ENCODE results near the gene GSX2.
"Not testable (repeated sequence)": the region's sequence is repeated elsewhere in the genome, so short reads cannot be mapped to it uniquely, and the experiment has no call there.

Gene GSX2

DNA sequence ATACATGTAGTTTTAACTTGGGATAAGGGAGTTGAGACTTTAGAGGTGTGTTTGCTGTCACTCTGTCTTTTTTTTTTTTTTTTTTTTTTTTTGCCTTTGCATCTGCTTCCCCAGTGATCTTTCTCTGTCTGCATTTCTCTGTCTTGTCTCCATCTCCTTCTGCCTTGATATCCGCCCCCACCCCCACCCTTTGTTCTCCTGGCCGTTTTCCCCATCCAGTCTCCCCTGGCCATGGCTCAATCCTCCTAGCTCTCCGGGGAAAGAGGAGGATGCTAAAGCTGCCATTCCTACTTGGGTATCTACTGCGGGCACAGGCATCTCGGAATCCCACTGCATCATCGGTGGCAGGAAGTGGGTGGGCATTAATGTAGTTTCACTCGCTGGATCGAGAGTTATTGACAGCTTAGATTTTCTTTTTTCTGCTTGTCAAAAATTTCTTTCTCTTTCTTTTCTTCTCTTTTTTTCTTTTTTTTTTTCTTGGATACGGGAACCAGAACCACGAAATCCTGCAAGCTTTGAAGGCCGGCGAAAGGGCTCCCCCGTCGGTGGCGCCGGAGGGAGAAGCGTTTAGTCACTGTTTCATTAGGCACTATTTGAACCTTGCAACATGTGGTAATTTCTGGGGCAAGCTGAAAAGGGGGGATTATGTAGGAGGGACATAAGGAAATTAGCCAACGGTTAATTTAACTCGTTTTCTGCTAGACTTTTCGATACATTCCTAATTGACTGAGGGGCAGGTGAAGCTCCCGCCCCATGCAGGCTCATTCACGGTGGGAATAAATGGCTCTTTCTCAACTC is 8.2 kb downstream of the GSX2 start:
- DNase-seq = no peak

DNA sequence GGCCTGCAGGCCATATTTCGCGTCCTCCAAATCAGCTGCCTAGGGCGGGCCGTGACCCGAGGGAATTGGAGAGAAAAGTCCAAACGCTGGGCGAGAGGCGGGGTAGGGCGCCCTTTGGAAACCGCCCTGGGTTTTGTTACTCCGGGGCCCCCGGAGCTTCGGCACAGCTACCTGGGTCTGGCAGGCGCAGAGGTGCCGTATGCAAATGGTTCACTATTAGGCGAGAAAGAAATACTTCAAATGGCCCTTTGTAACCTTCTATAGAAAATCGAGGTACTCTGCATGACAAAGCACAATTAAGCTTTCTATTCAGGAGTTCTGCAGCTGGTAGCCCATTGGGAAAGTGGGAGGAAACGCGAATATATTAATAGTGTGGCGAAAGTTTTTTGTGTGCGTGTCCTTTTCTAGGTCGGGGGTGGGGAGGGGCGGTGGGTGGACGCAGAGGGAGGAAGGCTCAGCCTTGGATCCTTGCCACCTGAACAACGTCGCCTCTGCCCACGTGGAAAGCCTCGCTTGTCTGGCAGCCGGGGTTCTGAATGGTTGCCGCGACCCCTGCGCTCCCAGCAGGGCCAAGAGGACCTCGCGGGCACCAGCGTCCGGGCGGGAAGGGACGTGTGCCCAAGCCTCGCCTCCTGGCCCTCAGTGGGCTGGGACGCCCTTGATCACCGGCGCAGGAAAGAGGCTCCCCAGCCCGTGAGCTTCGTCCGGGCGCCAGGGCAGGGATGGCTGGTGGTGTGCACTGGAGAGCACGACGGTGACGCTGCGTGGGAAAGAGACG is 9.5 kb downstream of the GSX2 start:
- no peak for DNase-seq

DNA sequence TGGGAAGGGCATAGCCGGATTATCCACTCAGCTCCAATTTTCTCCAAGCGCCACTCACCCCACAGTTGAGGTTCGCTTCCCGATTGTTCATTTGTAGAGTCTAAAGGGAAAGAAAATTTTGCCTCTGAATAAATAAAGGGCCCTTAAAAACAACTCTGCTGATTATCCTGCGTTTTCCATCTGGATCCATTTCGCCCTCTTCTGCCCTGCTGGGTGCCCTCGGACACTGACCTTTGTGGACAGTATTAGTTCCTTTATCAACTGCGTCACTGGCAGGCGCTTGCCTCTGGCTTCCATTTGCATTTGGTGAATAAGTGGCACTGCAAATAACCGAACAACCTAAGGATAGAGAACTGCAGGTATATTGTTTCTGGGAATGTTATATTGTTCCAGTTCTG is 10.1 kb downstream of the GSX2 start:
- no peak for DNase-seq

DNA sequence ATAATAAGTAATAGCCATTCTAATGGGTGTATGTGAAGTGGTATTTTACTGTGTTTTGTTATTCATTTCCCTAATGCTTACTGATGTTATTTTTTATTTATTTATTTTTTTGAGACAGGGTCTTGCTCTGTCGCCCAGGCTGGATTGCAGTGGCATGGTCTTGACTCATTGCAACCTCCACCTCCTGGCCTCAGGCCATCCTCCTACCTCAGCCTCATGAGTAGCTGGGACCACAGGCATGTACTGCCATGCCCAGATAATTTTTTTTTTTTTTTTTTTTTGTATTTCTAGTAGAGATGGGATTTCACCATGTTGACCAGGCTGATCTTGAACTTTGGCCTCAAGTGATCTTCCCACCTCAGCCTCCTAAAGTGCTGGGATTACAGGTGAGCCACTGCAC is 13.2 kb downstream of the GSX2 start:
- DNase-seq = not testable (repeated sequence)

DNA sequence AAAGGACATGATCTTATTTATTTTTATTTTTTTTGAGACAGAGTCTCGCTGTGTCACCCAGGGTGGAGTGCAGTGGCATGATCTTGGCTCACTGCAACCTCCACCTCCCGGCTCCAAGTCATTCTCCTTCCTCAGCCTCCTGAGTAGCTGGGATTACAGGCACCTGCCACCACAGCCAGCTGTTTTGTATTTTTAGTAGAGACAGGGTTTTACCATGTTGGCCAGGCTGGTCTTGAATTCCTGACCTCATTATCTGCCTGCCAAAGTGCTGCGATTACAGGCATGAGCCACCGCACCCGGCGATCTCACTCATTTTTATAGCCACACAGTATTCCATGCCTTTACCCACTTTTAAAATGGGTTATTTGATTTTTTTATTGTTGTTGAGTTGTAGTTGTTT is 16.3 kb downstream of the GSX2 start:
- DNase-seq = not testable (repeated sequence)

DNA sequence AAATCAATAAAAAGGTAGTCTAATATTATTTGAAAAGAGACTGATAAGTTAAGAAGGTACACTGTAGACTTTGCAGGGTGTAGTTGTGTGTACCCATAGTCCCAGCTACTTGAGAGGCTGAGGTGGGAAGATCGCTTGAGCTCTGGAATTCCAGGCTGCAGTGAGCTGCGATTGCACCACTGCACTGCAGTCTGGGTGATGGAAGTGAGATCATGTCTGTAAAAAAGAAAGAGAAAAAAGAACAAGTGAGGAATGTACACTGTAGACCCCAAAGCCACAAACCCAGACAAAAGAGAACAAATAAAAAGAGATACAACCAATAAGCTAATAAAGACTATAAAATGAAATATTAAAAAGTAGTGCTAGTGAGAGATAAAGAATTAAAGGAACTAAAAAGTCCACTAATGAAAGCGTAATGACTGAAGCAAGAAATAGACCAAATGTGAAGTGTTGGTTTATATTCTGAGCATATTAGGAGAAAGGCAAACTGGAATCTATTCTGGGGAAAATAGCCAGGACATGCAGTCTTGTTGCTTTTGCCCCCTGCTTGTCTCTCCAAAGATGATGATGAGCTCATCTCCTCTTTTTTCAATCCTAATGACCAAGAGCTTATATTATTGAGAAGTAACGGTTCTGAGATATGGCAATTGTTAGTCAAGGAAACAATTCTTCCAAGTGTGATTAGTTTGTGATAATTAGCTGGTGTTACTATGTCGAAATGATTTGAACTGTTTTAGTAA is 19.1 kb downstream of the GSX2 start:
- DNase-seq = no peak

DNA sequence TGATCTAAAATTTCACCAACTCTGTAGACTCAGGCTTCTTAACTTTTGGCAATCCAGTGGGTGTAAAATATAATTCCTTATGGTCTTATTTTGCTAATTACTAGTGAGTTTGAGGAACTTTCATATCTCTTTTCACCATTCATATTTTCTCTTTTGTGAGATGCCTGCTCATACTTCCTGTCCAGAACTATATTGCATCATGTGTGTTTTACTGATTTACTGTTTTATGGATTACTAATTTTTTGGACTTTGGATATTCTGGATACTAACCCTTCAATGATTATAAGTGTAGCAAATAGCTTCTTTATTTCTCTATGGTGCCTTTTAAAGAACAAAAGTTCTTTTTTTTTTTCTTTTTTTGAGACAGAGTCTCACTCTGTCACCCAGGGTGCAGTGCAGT is 20.6 kb downstream of the GSX2 start:
- DNase-seq = no peak

DNA sequence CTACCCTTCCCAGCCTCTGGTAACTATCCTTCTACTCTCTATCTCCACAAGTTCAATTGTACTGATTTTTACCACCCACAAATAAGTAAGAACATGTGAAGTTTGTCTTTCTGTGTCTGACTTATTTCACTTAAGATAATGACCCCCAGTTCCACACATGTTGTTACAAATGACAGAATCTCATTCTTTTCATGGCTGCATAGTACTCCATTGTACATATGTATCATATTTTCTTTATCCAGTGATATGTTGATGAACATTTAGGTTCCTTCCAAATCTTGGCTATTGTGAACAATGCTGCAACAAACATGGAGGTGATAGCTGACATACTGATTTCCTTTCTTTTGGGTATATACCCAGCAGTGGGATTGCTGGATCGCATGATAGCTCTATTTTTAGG is 27.7 kb downstream of the GSX2 start:
- no peak for DNase-seq

DNA sequence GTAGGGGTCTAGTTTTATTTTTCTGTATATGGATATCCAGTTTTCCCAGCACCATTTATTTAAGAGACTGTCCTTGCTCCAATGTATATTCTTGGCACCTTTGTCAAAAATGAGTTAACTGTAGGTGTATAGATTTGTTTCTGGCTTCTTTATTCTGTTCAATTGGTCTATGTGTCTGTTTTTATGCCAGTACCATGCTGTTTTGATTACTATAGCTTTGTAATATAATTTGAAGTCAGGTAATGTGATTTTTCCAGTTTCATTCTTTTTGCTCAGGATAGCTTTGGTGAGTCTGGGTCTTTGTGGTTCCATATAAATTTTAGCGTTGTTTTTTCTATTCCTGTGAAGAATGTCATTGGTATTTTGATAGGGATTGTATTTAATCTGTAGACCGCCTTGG is 28.7 kb downstream of the GSX2 start:
- DNase-seq = not testable (repeated sequence)

DNA sequence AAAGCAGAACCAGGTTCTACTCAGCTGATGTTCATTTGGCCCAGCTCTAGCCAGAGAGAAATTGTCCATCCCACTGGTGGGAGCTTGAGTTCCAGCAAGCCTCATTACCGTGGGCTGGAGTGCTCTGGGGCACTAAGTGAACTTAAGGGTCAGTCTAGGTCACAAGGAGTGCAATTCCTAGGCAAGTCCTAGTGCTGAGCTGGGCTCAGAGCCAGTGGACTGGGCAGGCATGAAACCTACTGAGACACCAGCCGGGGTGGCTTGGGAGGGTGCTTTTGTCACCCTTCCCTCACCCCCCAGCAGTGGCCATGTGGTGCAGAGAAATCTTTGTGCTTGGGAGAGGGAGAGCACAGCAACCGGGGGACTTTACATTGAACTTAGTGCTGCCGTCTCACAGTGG is 39.4 kb downstream of the GSX2 start:
- no peak for DNase-seq

DNA sequence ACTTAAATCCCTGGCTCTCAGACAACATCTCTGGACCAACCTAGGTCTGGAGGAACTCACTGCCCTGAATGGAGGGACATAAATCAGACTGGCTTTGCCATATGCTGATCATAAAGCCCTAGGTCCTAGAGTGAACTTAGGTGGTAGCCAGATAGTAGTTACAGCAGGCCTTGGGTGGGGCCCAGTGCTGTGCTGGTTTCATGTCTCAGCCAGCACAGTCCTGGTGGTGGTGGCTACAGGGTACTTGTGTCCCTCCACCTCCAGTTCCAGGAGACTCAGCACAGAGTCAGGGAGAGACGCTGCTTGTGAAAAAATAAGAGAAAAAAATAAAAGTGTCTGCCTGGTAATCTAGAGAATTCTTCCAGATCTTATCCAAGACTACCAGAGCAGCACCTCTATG is 40.3 kb downstream of the GSX2 start:
- no peak for DNase-seq

DNA sequence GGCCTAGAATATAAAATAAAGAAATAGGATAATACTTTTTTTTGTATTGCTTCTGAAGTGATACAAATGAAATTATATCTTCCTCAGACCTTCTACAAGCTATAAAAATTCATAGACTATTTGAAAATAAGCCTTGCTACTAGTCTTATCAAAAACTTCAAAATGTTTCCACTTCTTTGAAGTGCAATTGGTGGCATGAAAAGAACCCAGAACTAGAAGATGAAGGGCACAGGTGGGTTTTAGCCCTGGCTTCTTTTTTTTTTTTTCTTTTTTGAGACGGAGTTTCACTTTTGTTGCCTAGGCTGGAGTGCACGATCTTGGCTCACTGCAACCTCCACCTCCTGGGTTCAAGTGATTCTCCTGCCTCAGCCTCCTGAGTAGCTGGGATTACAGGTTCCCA is 44.2 kb downstream of the GSX2 start:
- no peak for DNase-seq

DNA sequence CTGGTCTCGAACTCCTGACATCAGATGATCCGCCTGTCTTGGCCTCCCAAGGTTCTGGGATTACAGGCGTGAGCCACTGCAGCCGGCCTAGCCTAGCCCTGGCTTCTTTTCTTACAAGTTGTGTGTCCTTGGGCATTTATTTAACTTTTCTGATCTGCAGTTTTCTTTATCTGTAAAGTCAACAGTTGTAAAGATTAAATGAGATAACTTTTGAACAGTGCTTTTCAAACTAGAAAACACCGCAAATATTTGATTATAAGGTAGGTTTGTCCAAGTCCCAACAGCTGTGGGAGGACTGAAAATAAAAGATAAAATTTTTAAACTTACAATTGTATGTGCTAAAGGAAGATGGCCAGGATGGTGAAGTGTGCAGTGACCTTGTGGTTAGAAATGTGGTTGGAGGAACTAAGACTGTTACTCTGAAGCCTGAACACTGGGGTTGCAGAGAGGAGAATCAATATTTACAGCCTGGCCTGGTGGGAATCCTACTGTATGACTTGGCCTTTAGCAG is 44.8 kb downstream of the GSX2 start:
- no peak for DNase-seq

DNA sequence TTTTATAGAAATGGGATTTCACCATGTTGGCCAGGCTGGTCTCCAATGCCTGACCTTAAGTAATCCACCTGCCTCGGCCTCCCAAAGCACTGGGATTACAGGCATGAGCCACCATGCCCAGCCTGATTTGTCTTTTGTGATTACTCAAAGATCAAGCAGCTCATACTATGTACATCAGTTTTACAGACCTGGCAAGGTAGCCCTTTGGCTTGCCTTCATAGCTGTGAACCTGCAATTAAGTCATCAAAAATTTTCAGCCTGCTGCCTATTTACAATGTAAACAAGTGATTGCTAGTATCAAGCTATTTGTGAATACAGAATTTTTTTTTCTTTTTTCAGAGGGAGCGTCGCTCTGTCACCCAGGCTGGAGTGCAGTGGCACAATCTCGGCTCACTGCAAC is 46.2 kb downstream of the GSX2 start:
- DNase-seq = no peak

DNA sequence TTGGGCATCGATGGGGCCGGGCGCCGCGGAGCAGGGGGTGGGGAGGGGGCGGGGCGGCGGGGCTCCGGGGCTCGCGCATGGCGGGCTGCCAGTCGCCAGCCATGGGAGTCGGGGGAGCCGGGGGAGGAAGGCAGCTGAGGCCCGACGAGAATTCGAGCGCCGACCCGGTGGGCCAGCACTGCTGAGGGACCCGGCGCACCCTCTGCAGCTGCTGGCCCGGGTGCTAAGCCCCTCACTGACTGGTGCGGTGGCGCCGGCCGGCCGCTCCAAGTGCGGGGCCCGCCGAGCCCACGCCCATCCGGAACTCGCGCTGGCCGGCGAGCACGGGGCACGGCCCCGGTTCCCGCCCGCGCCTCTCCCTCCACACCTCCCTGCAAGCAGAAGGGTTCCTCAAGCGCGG is 49.4 kb downstream of the GSX2 start:
- DNase-seq = no peak

Measured in activated CD4-positive, alpha-beta T cell treated with anti-CD3 and anti-CD28 coated beads, Interleukin-10, Interleukin-2, amounts not matched to agents 100 ng/mL and 50 ng/mL, durations not matched to agents 16 hours and 8 hours (primary cell).